HL-60 (cell line): ENCODE results near the gene SF3B1.
A peak's percentile ranks its signal among the peaks of the same experiment; 100 is the strongest.

Source experiments
- DNase-seq, 2 experiments: peaks; one replicate each; pipeline ENCODE4 v3.0.0-alpha.2; 2010 to 2020; ENCODE audit warnings: low read depth in 1 of 2, low spot score in 1 of 2
- H3K27ac ChIP-seq: fragments of 250-450 bp; sonication (Bioruptor Pico); replicated peaks from 2 replicates; pipeline ENCODE4 v1.5.1; 2020; ENCODE audit warnings: mild to moderate bottlenecking, moderate library complexity
- H3K27me3 ChIP-seq: fragments of 250-450 bp; sonication (Bioruptor Pico); 2 replicates; pipeline ENCODE4 v1.5.1; 2021; ENCODE audit warnings: mild to moderate bottlenecking, moderate library complexity; ENCODE audit not compliant: insufficient read depth, poor library complexity, severe bottlenecking
- H3K4me3 ChIP-seq: replicated peaks from 2 replicates; pipeline ENCODE4 v1.5.1; 2011; ENCODE audit warnings: mild to moderate bottlenecking, control low read depth, low read length; ENCODE audit not compliant: insufficient read depth
- GABPA ChIP-seq: IDR thresholded peaks from 2 replicates; pipeline ENCODE4 v1.6.1; 2012; ENCODE audit warnings: low read depth
- POLR2AphosphoS5 ChIP-seq: IDR thresholded peaks from 2 replicates; pipeline ENCODE4 v1.6.1; 2012; ENCODE audit warnings: low read depth
- SPI1 ChIP-seq: IDR thresholded peaks from 2 replicates; pipeline ENCODE4 v1.6.1; 2012; ENCODE audit warnings: low read depth, mild to moderate bottlenecking, borderline replicate concordance
- TF ChIP-seq, protein P1 (sequence below): IDR thresholded peaks from 2 replicates; pipeline ENCODE4 v1.6.1; 2012; ENCODE audit warnings: low read depth; ENCODE audit not compliant: insufficient replicate concordance
- TF ChIP-seq, protein P2 (sequence below): IDR thresholded peaks from one replicate; pipeline ENCODE4 v1.5.1; 2011; ENCODE audit warnings: low read length, control low read depth, inconsistent platforms; ENCODE audit not compliant: insufficient read depth

Gene SF3B1

DNA sequence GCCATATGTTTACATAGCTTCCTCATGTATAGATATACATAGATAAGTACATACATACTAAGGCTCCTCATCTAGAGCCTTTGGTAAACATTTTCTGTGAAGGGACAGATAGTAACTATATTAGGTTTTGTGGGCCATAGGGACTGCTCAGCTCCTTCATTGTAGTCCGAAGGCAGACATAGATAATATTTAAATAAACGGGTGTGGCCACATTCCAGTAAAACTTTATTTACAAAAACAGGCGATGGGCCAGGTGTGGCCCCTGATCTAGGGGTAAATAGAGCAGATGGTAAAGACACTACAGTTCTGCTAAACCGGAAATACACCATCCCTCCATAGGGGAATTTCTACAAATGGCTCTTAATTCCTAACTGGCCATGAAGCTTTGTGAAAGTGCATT, 25.8 kb upstream of the SF3B1 start:
- no peak for TF ChIP-seq POLR2AphosphoS5
- no peak for TF ChIP-seq SPI1
- TF ChIP-seq, protein P1, sequence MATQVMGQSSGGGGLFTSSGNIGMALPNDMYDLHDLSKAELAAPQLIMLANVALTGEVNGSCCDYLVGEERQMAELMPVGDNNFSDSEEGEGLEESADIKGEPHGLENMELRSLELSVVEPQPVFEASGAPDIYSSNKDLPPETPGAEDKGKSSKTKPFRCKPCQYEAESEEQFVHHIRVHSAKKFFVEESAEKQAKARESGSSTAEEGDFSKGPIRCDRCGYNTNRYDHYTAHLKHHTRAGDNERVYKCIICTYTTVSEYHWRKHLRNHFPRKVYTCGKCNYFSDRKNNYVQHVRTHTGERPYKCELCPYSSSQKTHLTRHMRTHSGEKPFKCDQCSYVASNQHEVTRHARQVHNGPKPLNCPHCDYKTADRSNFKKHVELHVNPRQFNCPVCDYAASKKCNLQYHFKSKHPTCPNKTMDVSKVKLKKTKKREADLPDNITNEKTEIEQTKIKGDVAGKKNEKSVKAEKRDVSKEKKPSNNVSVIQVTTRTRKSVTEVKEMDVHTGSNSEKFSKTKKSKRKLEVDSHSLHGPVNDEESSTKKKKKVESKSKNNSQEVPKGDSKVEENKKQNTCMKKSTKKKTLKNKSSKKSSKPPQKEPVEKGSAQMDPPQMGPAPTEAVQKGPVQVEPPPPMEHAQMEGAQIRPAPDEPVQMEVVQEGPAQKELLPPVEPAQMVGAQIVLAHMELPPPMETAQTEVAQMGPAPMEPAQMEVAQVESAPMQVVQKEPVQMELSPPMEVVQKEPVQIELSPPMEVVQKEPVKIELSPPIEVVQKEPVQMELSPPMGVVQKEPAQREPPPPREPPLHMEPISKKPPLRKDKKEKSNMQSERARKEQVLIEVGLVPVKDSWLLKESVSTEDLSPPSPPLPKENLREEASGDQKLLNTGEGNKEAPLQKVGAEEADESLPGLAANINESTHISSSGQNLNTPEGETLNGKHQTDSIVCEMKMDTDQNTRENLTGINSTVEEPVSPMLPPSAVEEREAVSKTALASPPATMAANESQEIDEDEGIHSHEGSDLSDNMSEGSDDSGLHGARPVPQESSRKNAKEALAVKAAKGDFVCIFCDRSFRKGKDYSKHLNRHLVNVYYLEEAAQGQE: no peak
- TF ChIP-seq, protein P2, sequence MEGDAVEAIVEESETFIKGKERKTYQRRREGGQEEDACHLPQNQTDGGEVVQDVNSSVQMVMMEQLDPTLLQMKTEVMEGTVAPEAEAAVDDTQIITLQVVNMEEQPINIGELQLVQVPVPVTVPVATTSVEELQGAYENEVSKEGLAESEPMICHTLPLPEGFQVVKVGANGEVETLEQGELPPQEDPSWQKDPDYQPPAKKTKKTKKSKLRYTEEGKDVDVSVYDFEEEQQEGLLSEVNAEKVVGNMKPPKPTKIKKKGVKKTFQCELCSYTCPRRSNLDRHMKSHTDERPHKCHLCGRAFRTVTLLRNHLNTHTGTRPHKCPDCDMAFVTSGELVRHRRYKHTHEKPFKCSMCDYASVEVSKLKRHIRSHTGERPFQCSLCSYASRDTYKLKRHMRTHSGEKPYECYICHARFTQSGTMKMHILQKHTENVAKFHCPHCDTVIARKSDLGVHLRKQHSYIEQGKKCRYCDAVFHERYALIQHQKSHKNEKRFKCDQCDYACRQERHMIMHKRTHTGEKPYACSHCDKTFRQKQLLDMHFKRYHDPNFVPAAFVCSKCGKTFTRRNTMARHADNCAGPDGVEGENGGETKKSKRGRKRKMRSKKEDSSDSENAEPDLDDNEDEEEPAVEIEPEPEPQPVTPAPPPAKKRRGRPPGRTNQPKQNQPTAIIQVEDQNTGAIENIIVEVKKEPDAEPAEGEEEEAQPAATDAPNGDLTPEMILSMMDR: no peak
- TF ChIP-seq GABPA: no peak
- no peak overlapping the region for H3K27ac ChIP-seq
- no peaks in the 10 kb centered on the region for H3K27me3 ChIP-seq

DNA sequence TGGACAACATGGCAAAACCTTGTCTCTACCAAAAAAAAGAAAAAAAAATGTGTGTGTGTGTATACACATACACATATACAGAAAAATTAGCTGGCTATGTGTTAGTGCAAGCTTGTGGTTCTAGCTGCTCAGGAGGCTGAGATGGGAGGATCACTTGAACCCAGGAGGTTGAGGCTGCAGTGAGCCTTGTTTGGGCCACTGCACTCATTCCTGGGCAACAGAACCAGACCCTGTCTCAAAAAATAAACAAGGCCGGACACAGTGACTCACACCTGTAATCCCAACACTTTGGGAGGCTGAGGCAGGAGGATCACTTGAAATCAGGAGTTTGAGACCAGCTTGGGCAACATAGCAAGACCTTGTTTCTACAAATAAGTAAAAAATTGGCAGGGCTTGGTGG, 20.6 kb upstream of the SF3B1 start:
- Histone ChIP-seq H3K27ac (no peak overlapping the region), H3K27me3 (no peaks in the 10 kb centered on the region), H3K4me3 (no peak overlapping the region)
- TF ChIP-seq GABPA: no peak
- TF ChIP-seq, protein P2: no peak
- no peak for TF ChIP-seq POLR2AphosphoS5
- TF ChIP-seq, protein P1: no peak
- no peak for TF ChIP-seq SPI1
- no peak for DNase-seq

More for the DNA sequence above, 25.8 kb upstream of the SF3B1 start:
- no peak for DNase-seq
- no peak overlapping the region for H3K4me3 ChIP-seq

DNA sequence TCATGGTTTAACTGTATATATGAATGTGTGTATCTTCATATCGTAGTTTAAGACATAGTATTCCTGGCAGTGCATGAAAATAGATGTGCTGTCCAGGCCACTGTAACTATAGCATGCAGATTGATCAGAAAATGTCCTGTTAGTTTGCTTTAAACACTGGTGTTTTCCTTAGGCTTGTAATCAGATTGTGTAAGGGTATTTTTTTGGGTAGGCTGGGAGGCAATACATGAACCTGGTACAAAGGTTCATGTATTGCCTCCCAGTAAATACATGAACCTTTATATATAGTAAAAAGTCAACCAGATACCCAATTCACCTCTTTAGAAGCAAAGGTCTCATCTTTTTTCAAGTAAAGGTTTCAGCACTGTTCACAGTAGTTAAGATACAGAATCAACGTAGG, 20.1 kb upstream of the SF3B1 start:
- Histone ChIP-seq H3K27ac (no peak overlapping the region), H3K4me3 (peak overlapping the region; percentile 59), H3K27me3 (no peaks in the 10 kb centered on the region)
- no peak for DNase-seq
- TF ChIP-seq, protein P1: no peak
- TF ChIP-seq GABPA: no peak
- no peak for TF ChIP-seq POLR2AphosphoS5
- no peak for TF ChIP-seq SPI1
- TF ChIP-seq, protein P2: no peak
